Measurements from ENCODE around the gene STK32B.

GRCh38 chr4:5098176-5098575 is 46.9 kb downstream of the STK32B start:
- TF ChIP-seq POLR2A (IDR thresholded peaks at IDR 0.05; ENCODE audit: low read length): no peak
- TF ChIP-seq GATA1 (IDR thresholded peaks at IDR 0.05; ENCODE audit: low read depth, low read length): no peak
